SK-N-MC (cell line): ENCODE data around the gene NRM.

Source experiments
- EZH2 ChIP-seq: fragments of 200-600 bp; sonication (generic); IDR thresholded peaks from one replicate; pipeline ENCODE4 v1.6.1; 2017; ENCODE audit warnings: antibody characterized with exemption
- POLR2AphosphoS5 ChIP-seq: IDR thresholded peaks from 2 replicates; pipeline ENCODE4 v1.6.1; 2012; ENCODE audit warnings: mild to moderate bottlenecking, low read depth, low read length, borderline replicate concordance

DNA sequence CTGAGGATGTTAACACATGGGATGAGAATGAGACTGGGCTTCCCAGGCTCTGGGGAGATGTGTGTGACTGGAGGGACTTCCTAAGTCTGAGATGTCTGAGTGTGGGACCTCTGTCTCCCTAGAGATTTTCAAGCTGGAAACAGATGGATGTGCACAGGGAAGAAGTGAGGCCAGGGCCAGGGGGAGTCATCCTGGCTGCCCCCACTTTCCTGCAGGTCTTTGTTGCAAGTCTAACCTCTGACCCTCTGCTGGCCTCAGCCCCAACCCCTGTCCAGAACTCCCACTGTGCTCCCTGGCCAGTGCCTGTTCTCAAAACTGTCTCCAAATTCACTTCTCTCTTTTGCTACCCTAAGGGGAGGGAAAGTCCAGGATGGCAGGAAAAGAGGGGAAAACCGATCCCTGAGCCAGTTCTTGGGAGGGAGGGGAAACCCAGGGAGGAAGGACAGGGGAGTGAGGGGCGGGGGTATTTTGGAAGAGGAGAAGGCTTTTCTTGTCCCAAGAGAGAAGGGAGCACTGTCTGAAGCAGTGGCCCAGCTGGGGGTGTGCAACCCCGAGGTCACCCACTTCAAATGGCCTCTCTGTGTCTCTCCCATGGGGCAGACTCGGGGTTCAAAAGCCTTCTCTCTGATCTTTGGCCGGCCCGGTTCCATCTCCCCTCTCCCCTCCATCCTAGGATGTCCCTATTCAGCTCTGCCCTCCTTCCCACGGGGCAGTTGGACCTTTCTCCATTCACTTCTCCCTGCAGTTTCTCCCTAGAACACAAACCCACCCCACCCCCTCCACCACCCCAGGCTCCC is 7.4 kb downstream of the NRM start:
- TF ChIP-seq EZH2 (no peak), POLR2AphosphoS5 (no peak)
